Measurements from ENCODE around the gene TRAF4. TPM values are rescaled to one million over a fixed set of nuclear protein-coding genes. Genes with fewer than 3 reads are reported as not detected.

Gene TRAF4
- total and polyA plus RNA-seq, 9 of the 15 experiments (the other 6 are each of a cell fraction or from before 2014, with no cell fraction given): 2.4 to 147 (median 72.4) TPM

DNA sequence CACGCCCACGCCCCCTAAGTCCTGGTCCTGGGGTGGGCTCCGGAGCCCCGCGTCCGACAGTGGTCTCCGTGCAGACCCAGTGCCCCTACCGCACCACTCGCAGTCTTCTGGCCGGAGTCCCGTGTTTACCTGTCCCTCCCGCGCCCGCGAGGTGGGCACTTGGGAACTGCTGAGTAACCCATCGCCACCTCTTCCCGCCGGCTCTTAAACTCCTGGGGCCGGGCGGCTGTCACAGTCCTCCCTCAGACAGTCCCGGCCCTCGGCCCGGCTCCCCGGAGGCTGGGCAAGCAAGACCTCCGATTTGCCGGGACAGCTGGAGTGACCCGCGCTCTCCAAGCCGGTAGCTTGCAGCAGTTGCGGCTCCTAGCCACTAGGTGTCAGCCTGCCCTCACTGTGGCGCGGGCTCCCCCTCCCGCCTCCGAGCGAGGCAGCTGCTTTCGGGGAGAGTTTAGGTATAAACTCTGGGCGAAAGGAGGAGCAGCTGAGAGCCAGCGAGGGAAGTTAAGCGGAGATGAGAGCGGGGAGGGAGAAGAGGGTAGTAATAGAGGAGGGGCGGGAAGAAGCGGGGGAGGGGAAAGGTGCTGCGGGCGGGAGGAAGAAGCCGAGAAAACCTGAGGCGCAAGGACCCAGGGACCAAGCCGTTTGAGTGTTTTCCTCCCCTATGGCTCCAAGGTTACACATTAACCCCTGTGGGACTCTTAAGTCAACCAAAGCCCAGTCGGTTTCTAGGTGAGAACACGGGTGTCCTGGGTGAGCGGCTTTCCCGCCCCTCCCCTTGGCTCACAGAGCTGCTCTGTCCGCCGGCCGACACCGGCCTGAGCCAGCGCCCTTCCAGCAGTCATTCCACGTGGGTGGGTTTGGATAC is 17.0 kb upstream of the TRAF4 start (continued):
- peak; percentile 70; the same call in 1 of the 2 replicates for TF ChIP-seq TCF15 (CRISPR knock-in tag; IDR thresholded peaks at IDR 0.05)
- TF ChIP-seq ELF4 (CRISPR knock-in tag; IDR thresholded peaks at IDR 0.05): no peak
- no peak for TF ChIP-seq ZNF77 (CRISPR knock-in tag; IDR thresholded peaks at IDR 0.05)
- TF ChIP-seq, protein P1, sequence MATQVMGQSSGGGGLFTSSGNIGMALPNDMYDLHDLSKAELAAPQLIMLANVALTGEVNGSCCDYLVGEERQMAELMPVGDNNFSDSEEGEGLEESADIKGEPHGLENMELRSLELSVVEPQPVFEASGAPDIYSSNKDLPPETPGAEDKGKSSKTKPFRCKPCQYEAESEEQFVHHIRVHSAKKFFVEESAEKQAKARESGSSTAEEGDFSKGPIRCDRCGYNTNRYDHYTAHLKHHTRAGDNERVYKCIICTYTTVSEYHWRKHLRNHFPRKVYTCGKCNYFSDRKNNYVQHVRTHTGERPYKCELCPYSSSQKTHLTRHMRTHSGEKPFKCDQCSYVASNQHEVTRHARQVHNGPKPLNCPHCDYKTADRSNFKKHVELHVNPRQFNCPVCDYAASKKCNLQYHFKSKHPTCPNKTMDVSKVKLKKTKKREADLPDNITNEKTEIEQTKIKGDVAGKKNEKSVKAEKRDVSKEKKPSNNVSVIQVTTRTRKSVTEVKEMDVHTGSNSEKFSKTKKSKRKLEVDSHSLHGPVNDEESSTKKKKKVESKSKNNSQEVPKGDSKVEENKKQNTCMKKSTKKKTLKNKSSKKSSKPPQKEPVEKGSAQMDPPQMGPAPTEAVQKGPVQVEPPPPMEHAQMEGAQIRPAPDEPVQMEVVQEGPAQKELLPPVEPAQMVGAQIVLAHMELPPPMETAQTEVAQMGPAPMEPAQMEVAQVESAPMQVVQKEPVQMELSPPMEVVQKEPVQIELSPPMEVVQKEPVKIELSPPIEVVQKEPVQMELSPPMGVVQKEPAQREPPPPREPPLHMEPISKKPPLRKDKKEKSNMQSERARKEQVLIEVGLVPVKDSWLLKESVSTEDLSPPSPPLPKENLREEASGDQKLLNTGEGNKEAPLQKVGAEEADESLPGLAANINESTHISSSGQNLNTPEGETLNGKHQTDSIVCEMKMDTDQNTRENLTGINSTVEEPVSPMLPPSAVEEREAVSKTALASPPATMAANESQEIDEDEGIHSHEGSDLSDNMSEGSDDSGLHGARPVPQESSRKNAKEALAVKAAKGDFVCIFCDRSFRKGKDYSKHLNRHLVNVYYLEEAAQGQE (IDR thresholded peaks at IDR 0.05; ENCODE audit: borderline replicate concordance): peak; percentile 99
- TF ChIP-seq, protein P1 (CRISPR knock-in tag; IDR thresholded peaks at IDR 0.05; ENCODE audit: low read depth): peak; percentile 39; the same call in 1 of the 2 replicates
- no peak for TF ChIP-seq HOXB6 (CRISPR knock-in tag; IDR thresholded peaks at IDR 0.05; ENCODE audit: borderline replicate concordance)
- TF ChIP-seq, protein P2, sequence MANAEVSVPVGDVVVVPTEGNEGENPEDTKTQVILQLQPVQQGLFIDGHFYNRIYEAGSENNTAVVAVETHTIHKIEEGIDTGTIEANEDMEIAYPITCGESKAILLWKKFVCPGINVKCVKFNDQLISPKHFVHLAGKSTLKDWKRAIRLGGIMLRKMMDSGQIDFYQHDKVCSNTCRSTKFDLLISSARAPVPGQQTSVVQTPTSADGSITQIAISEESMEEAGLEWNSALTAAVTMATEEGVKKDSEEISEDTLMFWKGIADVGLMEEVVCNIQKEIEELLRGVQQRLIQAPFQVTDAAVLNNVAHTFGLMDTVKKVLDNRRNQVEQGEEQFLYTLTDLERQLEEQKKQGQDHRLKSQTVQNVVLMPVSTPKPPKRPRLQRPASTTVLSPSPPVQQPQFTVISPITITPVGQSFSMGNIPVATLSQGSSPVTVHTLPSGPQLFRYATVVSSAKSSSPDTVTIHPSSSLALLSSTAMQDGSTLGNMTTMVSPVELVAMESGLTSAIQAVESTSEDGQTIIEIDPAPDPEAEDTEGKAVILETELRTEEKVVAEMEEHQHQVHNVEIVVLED (CRISPR knock-in tag; IDR thresholded peaks at IDR 0.05): no peak
- TF ChIP-seq ZNF780A (CRISPR knock-in tag; IDR thresholded peaks at IDR 0.05): no peak
- peak; percentile 50 for TF ChIP-seq BRD9 (IDR thresholded peaks at IDR 0.05; ENCODE audit: low read depth, partially characterized antibody)
- peak; percentile 99 for TF ChIP-seq TFAP4 (CRISPR knock-in tag; IDR thresholded peaks at IDR 0.05; ENCODE audit: borderline replicate concordance)
- no peak for TF ChIP-seq ZNF217 (CRISPR knock-in tag; IDR thresholded peaks at IDR 0.05)
- TF ChIP-seq ZNF121 (CRISPR knock-in tag; conservative IDR thresholded peaks at IDR 0.05): no peak
- peak; percentile 79 for TF ChIP-seq ATF7 (IDR thresholded peaks at IDR 0.05)
- no peak for TF ChIP-seq NEUROD1 (IDR thresholded peaks at IDR 0.05; ENCODE audit: borderline replicate concordance, low read depth, low read length, partially characterized antibody)
- no peak for TF ChIP-seq ZNF561 (CRISPR knock-in tag; conservative IDR thresholded peaks at IDR 0.05)
- TF ChIP-seq GTF2E2 (tag; IDR thresholded peaks at IDR 0.05): no peak

Data from K562 (cell line).